BLaER1 (cell line): ENCODE data around the gene UNC93B1.

Experiments used
- H3K27ac ChIP-seq: shearing (Covaris generic); formaldehyde crosslinking; 2 replicates; pipeline ENCODE4 v1.8.1; 2022
- H3K27me3 ChIP-seq: shearing (Covaris generic); formaldehyde crosslinking; 2 replicates; pipeline ENCODE4 v1.8.1; 2022
- H3K36me3 ChIP-seq: shearing (Covaris generic); formaldehyde crosslinking; 2 replicates; pipeline ENCODE4 v1.8.1; 2022
- H3K4me1 ChIP-seq: shearing (Covaris generic); formaldehyde crosslinking; 2 replicates; pipeline ENCODE4 v1.8.1; 2022
- H3K4me2 ChIP-seq: shearing (Covaris generic); formaldehyde crosslinking; 2 replicates; pipeline ENCODE4 v1.8.1; 2022
- H3K4me3 ChIP-seq: shearing (Covaris generic); formaldehyde crosslinking; 2 replicates; pipeline ENCODE4 v1.8.1; 2022
- H3K9ac ChIP-seq: shearing (Covaris generic); formaldehyde crosslinking; 2 replicates; pipeline ENCODE4 v1.8.1; 2022
- H3K9me3 ChIP-seq: shearing (Covaris generic); formaldehyde crosslinking; 2 replicates; pipeline ENCODE4 v1.8.1; 2022
- H4K20me1 ChIP-seq: shearing (Covaris generic); formaldehyde crosslinking; 2 replicates; pipeline ENCODE4 v1.8.1; 2022
- Cebpa-rat ChIP-seq: shearing (Covaris generic); IDR thresholded peaks from 2 replicates; pipeline ENCODE4 v1.8.1; 2022

The UNC93B1 gene

DNA sequence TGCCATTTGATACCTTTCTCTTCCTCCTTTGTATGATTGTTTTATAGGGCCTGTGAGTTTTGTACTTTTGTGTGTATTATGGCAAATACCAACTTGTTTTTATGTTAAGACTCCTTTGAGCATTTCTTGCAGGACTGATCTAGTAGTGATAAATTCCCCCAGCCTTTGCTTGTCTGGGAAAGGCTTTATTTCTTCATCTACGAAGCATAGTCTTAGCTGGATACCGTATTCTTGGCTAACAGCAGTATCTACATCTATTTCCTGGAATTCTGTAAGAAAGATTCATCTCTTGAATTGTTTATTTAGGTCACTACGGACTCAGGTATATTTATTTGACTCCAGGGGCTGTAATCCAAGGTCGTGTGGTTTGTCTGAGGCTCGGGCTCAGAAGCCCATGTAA lies 20.6 kb upstream of the UNC93B1 start:
- H3K4me2 ChIP-seq = peak overlapping the region; percentile 53; the same call in 1 of the 2 replicates
- H4K20me1 ChIP-seq = no peaks in the 10 kb centered on the region
- 0 out of 2 replicates have a peak, but pooled peaks cover 4% of the 10 kb centered on the region for H3K9me3 ChIP-seq
- no peak overlapping the region for H3K27ac ChIP-seq
- H3K36me3 ChIP-seq = peaks cover 34% of the 10 kb centered on the region; the same call in 1 of the 2 replicates
- no peak overlapping the region for H3K9ac ChIP-seq
- no peak for TF ChIP-seq Cebpa-rat
- H3K4me3 ChIP-seq = no peak overlapping the region
- no peaks in the 10 kb centered on the region for H3K27me3 ChIP-seq
- H3K4me1 ChIP-seq = peaks cover 40% of the 10 kb centered on the region

DNA sequence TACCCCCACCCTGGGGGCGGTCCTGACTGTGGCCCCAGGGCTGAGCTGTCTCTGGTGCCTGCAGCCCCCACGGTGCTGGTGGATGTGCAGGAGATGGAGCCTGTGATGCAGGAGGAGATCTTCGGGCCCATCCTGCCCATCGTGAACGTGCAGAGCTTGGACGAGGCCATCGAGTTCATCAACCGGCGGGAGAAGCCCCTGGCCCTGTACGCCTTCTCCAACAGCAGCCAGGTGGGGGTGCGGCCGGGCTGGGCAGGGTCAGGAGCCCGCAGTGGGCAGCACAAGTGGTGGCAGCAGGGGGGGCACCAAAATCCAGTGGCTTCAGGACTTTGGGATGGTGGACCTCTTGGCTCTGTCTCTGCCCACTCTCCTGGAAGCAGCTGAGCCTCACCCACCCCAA lies 18.6 kb upstream of the UNC93B1 start:
- Histone ChIP-seq H3K27ac (peak overlapping the region; percentile 58; the same call in 1 of the 2 replicates), H3K4me3 (no peak overlapping the region), H3K9me3 (0 out of 2 replicates have a peak, but pooled peaks cover 4% of the 10 kb centered on the region), H3K4me1 (peaks cover 40% of the 10 kb centered on the region), H3K9ac (no peak overlapping the region), H3K36me3 (peaks cover 29% of the 10 kb centered on the region; the same call in 1 of the 2 replicates), H4K20me1 (no peaks in the 10 kb centered on the region), H3K4me2 (no peak overlapping the region), H3K27me3 (no peaks in the 10 kb centered on the region)
- no peak for TF ChIP-seq Cebpa-rat

DNA sequence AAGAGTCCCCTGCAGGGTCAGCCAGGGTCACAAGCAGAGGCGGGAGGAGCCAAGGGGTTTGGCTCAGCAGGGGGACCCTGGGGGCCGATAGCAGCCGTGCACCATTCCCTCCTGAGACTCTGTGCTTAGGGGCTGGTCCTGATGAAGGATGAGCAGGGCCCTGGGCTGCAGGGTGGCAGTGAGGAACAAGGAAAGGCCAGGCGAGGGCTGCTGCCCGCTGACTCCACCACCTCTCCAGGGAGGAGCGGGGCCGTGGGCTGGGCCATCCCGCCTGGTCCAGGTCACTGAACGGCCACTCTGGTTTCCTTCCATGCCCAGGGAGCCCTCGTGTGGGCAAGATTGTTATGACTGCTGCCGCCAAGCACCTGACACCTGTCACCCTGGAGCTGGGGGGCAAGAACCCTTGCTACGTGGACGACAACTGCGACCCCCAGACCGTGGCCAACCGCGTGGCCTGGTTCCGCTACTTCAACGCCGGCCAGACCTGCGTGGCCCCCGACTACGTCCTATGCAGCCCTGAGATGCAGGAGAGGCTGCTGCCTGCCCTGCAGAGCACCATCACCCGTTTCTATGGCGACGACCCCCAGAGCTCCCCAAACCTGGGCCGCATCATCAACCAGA lies 17.4 kb upstream of the UNC93B1 start:
- Histone ChIP-seq H4K20me1 (no peaks in the 10 kb centered on the region), H3K9me3 (0 out of 2 replicates have a peak, but pooled peaks cover 4% of the 10 kb centered on the region), H3K4me2 (peak overlapping the region; percentile 80), H3K27me3 (no peaks in the 10 kb centered on the region), H3K4me3 (no peak overlapping the region), H3K4me1 (peaks cover 53% of the 10 kb centered on the region), H3K27ac (peak overlapping the region; percentile 58), H3K9ac (peak overlapping the region; percentile 9; the same call in 1 of the 2 replicates), H3K36me3 (peaks cover 22% of the 10 kb centered on the region; the same call in 1 of the 2 replicates)
- TF ChIP-seq Cebpa-rat = no peak

DNA sequence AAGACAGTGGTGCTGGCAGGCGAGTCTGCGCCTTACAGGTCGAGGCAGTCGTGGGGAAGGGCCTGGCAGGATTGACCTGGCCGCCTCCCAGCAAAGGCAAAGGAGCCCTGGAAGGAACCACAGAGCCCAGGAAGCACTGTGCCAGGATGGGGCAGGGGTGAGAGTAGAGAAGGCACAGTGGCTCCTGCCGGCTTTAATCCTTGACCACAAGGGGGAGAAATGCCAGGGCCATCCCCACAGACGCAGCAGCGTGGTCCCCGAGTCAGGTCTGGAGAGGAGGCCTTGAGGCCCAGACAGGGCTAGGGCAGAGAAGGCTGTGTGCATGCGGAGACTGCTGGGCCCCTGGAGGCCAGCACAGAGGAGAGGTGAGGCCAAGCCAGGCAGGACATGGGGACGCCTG lies 16.7 kb upstream of the UNC93B1 start:
- Histone ChIP-seq H3K4me2 (peak overlapping the region; percentile 80), H3K9ac (peak overlapping the region; percentile 9; the same call in 1 of the 2 replicates), H4K20me1 (no peaks in the 10 kb centered on the region), H3K27ac (peak overlapping the region; percentile 58; the same call in 1 of the 2 replicates), H3K4me3 (no peak overlapping the region), H3K9me3 (0 out of 2 replicates have a peak, but pooled peaks cover 4% of the 10 kb centered on the region), H3K36me3 (peaks cover 17% of the 10 kb centered on the region; the same call in 1 of the 2 replicates), H3K4me1 (peaks cover 52% of the 10 kb centered on the region), H3K27me3 (no peaks in the 10 kb centered on the region)
- no peak for TF ChIP-seq Cebpa-rat

- no peaks in the 10 kb centered on the region for H4K20me1 ChIP-seq
- no peaks in the 10 kb centered on the region for H3K9me3 ChIP-seq
- no peaks in the 10 kb centered on the region for H3K27me3 ChIP-seq
- peaks cover 8% of the 10 kb centered on the region; the same call in 1 of the 2 replicates for H3K36me3 ChIP-seq
- TF ChIP-seq Cebpa-rat = no peak
- no peak overlapping the region for H3K9ac ChIP-seq
- H3K4me1 ChIP-seq = peaks cover 51% of the 10 kb centered on the region
- H3K4me2 ChIP-seq = no peak overlapping the region
- no peak overlapping the region for H3K27ac ChIP-seq
- no peak overlapping the region for H3K4me3 ChIP-seq
Measured at GRCh38 chr11:68019486-68019885, 15.6 kb upstream of the UNC93B1 start.

DNA sequence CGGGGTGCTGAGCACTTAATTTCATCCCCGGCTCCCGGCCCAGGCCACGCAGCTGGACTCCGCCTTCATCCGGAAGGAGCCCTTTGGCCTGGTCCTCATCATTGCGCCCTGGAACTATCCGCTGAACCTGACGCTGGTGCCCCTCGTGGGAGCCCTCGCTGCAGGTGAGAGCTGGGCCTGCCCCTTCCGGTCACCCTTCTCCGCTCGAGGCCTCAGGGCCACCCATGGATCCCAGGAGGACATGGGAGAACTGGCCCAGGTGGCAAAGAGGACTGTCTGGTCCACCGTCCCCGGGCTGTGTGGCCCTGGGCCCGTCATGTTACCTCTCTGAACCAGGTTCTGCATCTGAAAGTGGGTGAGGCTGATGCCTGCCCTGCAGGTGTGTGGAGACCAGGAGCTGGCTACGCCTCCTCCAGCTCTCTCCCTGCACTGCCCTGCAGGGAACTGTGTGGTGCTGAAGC lies 14.9 kb upstream of the UNC93B1 start:
- H3K36me3 ChIP-seq = peaks cover 7% of the 10 kb centered on the region; the same call in 1 of the 2 replicates
- no peaks in the 10 kb centered on the region for H3K9me3 ChIP-seq
- no peak overlapping the region for H3K9ac ChIP-seq
- no peak for TF ChIP-seq Cebpa-rat
- H3K4me3 ChIP-seq = no peak overlapping the region
- no peaks in the 10 kb centered on the region for H3K27me3 ChIP-seq
- no peak overlapping the region for H3K4me2 ChIP-seq
- H3K27ac ChIP-seq = no peak overlapping the region
- no peaks in the 10 kb centered on the region for H4K20me1 ChIP-seq
- peaks cover 59% of the 10 kb centered on the region for H3K4me1 ChIP-seq

GRCh38 chr11:68017980-68018729 lies 14.3 kb upstream of the UNC93B1 start:
- Histone ChIP-seq H3K27ac (peak overlapping the region; percentile 45; the same call in 1 of the 2 replicates), H3K9ac (no peak overlapping the region)

GRCh38 chr11:68016904-68017817 lies 13.3 kb upstream of the UNC93B1 start:
- Histone ChIP-seq H3K27ac (peak overlapping the region; percentile 45), H3K4me3 (0 out of 2 replicates have a peak overlapping the region, but pooled peaks have one; percentile 6), H3K4me1 (peaks cover 75% of the 10 kb centered on the region), H3K27me3 (no peaks in the 10 kb centered on the region), H4K20me1 (no peaks in the 10 kb centered on the region), H3K36me3 (peaks cover 11% of the 10 kb centered on the region; the same call in 1 of the 2 replicates), H3K9ac (no peak overlapping the region; the same call in 1 of the 2 replicates), H3K9me3 (no peaks in the 10 kb centered on the region), H3K4me2 (peak overlapping the region; percentile 74)
- TF ChIP-seq Cebpa-rat = no peak

More at GRCh38 chr11:68017980-68018729, 14.3 kb upstream of the UNC93B1 start:
- Histone ChIP-seq H3K36me3 (peaks cover 11% of the 10 kb centered on the region; the same call in 1 of the 2 replicates), H3K9me3 (no peaks in the 10 kb centered on the region), H4K20me1 (no peaks in the 10 kb centered on the region), H3K4me3 (no peak overlapping the region), H3K4me1 (peaks cover 65% of the 10 kb centered on the region), H3K4me2 (no peak overlapping the region), H3K27me3 (no peaks in the 10 kb centered on the region)
- no peak for TF ChIP-seq Cebpa-rat
